ENCODE results near the gene DEFB132.

DNA sequence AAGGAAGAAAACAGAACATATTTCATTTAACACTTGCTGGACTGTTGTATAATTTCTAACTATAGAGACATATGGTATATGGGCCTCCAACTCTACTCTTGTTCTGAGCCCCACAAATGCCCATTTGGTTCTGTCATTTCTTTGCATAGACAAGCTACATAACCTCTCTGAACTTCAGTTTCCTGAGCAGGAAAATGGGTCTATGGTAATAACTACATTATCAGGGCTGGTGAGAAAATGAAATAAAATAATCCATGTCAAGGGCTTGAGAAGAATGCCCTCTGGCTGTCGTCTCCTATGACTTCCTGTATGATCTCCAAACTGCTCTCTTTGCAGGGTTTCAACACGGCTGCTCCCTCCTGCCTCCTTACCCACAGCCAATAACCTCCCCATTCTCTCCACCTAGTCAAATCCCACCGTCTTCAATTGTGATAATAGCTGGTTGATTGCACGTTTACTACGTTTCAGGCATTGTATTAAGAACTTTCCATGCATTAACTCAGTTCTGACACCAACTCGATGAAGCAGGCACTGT is 51.8 kb downstream of the DEFB132 start:
- TF ChIP-seq, protein P1, sequence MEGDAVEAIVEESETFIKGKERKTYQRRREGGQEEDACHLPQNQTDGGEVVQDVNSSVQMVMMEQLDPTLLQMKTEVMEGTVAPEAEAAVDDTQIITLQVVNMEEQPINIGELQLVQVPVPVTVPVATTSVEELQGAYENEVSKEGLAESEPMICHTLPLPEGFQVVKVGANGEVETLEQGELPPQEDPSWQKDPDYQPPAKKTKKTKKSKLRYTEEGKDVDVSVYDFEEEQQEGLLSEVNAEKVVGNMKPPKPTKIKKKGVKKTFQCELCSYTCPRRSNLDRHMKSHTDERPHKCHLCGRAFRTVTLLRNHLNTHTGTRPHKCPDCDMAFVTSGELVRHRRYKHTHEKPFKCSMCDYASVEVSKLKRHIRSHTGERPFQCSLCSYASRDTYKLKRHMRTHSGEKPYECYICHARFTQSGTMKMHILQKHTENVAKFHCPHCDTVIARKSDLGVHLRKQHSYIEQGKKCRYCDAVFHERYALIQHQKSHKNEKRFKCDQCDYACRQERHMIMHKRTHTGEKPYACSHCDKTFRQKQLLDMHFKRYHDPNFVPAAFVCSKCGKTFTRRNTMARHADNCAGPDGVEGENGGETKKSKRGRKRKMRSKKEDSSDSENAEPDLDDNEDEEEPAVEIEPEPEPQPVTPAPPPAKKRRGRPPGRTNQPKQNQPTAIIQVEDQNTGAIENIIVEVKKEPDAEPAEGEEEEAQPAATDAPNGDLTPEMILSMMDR (conservative IDR thresholded peaks at IDR 0.05; ENCODE audit: low read depth, low read length): peak; percentile 18; the same call in 1 of the 2 replicates
- TF ChIP-seq EZH2 (IDR thresholded peaks at IDR 0.05; ENCODE audit: borderline replicate concordance, low read depth, low read length, poor library complexity, severe bottlenecking): no peak
